HepG2 (cell line): ENCODE results near the gene TSC22D1. TPM values are rescaled to one million over a fixed set of nuclear protein-coding genes. Genes with fewer than 3 reads are reported as not detected.

ENCODE experiments used
- AGO2 ChIP-seq: fragments of 200-400 bp; formaldehyde crosslinking; optimal IDR thresholded peaks from 2 replicates; pipeline ENCODE3; 2017; ENCODE audit warnings: mild to moderate bottlenecking, low read depth, low read length, moderate library complexity
- BORCS8-MEF2B ChIP-seq: sonication (generic); formaldehyde crosslinking; IDR thresholded peaks from 2 replicates; pipeline ENCODE4 v1.8.0; 2022; ENCODE audit warnings: mild to moderate bottlenecking, missing genetic modification reagents
- CEBPB ChIP-seq: IDR thresholded peaks from 2 replicates; pipeline ENCODE4 v1.6.1; 2011; ENCODE audit warnings: low read depth, low read length, improper control_type of control experiment, borderline replicate concordance
- CEBPG ChIP-seq: IDR thresholded peaks from 2 replicates; pipeline ENCODE4 v1.6.1; 2016
- ETS1 ChIP-seq: sonication (generic); formaldehyde crosslinking; IDR thresholded peaks from 2 replicates; pipeline ENCODE4 v1.4.0; 2020; ENCODE audit warnings: missing genetic modification reagents
- HNF4G ChIP-seq, 2 experiments: sonication (generic) in 1 of 2; formaldehyde crosslinking in 1 of 2; IDR thresholded peaks; 2 replicates each; pipeline versions ENCODE4 v1.4.0 to v1.6.1; 2011 to 2020; ENCODE audit warnings: borderline replicate concordance in 2 of 2, low read depth in 2 of 2, mild to moderate bottlenecking in 2 of 2, low read length in 1 of 2, missing genetic modification reagents in 1 of 2, moderate library complexity in 1 of 2
- KDM5B ChIP-seq: sonication (generic); formaldehyde crosslinking; IDR thresholded peaks from 2 replicates; pipeline ENCODE4 v1.4.0; 2020; ENCODE audit warnings: missing genetic modification reagents, mild to moderate bottlenecking, borderline replicate concordance
- KLF9 ChIP-seq: IDR thresholded peaks from 2 replicates; pipeline ENCODE4 v1.6.1; 2016; ENCODE audit warnings: low read depth
- MAF1 ChIP-seq: sonication (generic); formaldehyde crosslinking; IDR thresholded peaks from 2 replicates; pipeline ENCODE4 v1.5.0; 2020; ENCODE audit warnings: missing genetic modification reagents, borderline replicate concordance
- MED13 ChIP-seq: sonication (generic); formaldehyde crosslinking; IDR thresholded peaks from 2 replicates; pipeline ENCODE4 v1.5.0; 2020; ENCODE audit warnings: missing genetic modification reagents
- ONECUT2 ChIP-seq: sonication (generic); formaldehyde crosslinking; IDR thresholded peaks from 2 replicates; pipeline ENCODE4 v1.4.0; 2020; ENCODE audit warnings: missing genetic modification reagents
- POGZ ChIP-seq: sonication (generic); formaldehyde crosslinking; IDR thresholded peaks from 2 replicates; pipeline ENCODE4 v1.4.0; 2020; ENCODE audit warnings: mild to moderate bottlenecking, missing genetic modification reagents
- SAFB2 ChIP-seq: sonication (generic); formaldehyde crosslinking; IDR thresholded peaks from 2 replicates; pipeline ENCODE4 v1.5.1; 2020; ENCODE audit warnings: missing genetic modification reagents, low read depth, mild to moderate bottlenecking, borderline replicate concordance
- SMAD1 ChIP-seq: sonication (generic); formaldehyde crosslinking; IDR thresholded peaks from 2 replicates; pipeline ENCODE4 v1.4.0; 2020; ENCODE audit warnings: missing genetic modification reagents, low read depth, mild to moderate bottlenecking, borderline replicate concordance
- THAP11 ChIP-seq: IDR thresholded peaks from 2 replicates; pipeline ENCODE4 v1.6.1; 2016; ENCODE audit warnings: missing biosample characterization, missing genetic modification reagents
- TOE1 ChIP-seq: sonication (generic); formaldehyde crosslinking; IDR thresholded peaks from 2 replicates; pipeline ENCODE4 v1.4.0; 2020; ENCODE audit warnings: mild to moderate bottlenecking, missing genetic modification reagents
- ZBTB46 ChIP-seq: sonication (generic); formaldehyde crosslinking; IDR thresholded peaks from 2 replicates; pipeline ENCODE4 v1.4.0; 2020; ENCODE audit warnings: mild to moderate bottlenecking, missing genetic modification reagents, borderline replicate concordance
- ZFP41 ChIP-seq: sonication (generic); formaldehyde crosslinking; IDR thresholded peaks from 2 replicates; pipeline ENCODE4 v1.4.0; 2020; ENCODE audit warnings: mild to moderate bottlenecking, missing genetic modification reagents, borderline replicate concordance
- ZFY ChIP-seq: sonication (generic); formaldehyde crosslinking; IDR thresholded peaks from 2 replicates; pipeline ENCODE4 v1.4.0; 2020; ENCODE audit warnings: missing genetic modification reagents
- ZNF276 ChIP-seq: sonication (generic); formaldehyde crosslinking; IDR thresholded peaks from 2 replicates; pipeline ENCODE4 v1.4.0; 2020; ENCODE audit warnings: mild to moderate bottlenecking, low read depth, missing genetic modification reagents
- ZNF292 ChIP-seq: sonication (generic); formaldehyde crosslinking; IDR thresholded peaks from 2 replicates; pipeline ENCODE4 v1.8.1; 2022; ENCODE audit warnings: mild to moderate bottlenecking, low read depth, missing genetic modification reagents, borderline replicate concordance
- ZNF383 ChIP-seq: sonication (generic); formaldehyde crosslinking; IDR thresholded peaks from 2 replicates; pipeline ENCODE4 v1.4.0; 2020; ENCODE audit warnings: missing genetic modification reagents, mild to moderate bottlenecking, borderline replicate concordance
- ZNF543 ChIP-seq: sonication (generic); formaldehyde crosslinking; IDR thresholded peaks from 2 replicates; pipeline ENCODE4 v1.4.0; 2020; ENCODE audit warnings: mild to moderate bottlenecking, missing genetic modification reagents
- ZNF552 ChIP-seq: sonication (generic); formaldehyde crosslinking; IDR thresholded peaks from 2 replicates; pipeline ENCODE4 v1.9.0; 2022; ENCODE audit warnings: missing genetic modification reagents, mild to moderate bottlenecking, borderline replicate concordance
- ZNF75D ChIP-seq: sonication (generic); formaldehyde crosslinking; IDR thresholded peaks from 2 replicates; pipeline ENCODE4 v1.8.1; 2023; ENCODE audit warnings: missing genetic modification reagents, mild to moderate bottlenecking, borderline replicate concordance
- polyA plus RNA-seq, 8 experiments: library from polyadenylated mRNA; depleted of rRNA in 3 of 8; stranded (reverse) in 7 of 8; unstranded in 1 of 8; fragments of >200 nt; fragmentation: Illumina TruSeq in 4 of 8; extraction: Trizol in 4 of 8; gene quantifications; 2 replicates each; pipeline versions ENCODE4 v1.2.1 to v1.2.3, GENCODE V29; 2011 to 2016; ENCODE audit warnings: low read depth in 4 of 8, missing spikeins in 1 of 8, mixed read lengths in 1 of 8; ENCODE audit not compliant: insufficient read depth in 1 of 8
- total RNA-seq, 5 experiments: library from RNA; depleted of rRNA; stranded (reverse); fragments of >200 nt; fragmentation: Illumina TruSeq; extraction: Trizol; gene quantifications; 2 replicates each; pipeline ENCODE4 v1.2.3, GENCODE V29; 2016; ENCODE audit warnings: low read depth in 1 of 5
- TF ChIP-seq, protein P1 (sequence below): sonication (generic); formaldehyde crosslinking; IDR thresholded peaks from 2 replicates; pipeline ENCODE4 v1.4.0; 2020; ENCODE audit warnings: missing genetic modification reagents, borderline replicate concordance

TSC22D1 gene
- total and polyA plus RNA-seq, 2 of the 13 experiments (the other 11 are each of a cell fraction or from before 2014, with no cell fraction given) = 18.4 to 35.7 TPM

GRCh38 chr13:44448373-44448772 is 127.8 kb downstream of the TSC22D1 start (continued):
- TF ChIP-seq ETS1 (CRISPR knock-in tag) = no peak
- TF ChIP-seq HNF4G (IDR thresholded peaks at IDR 0.05; ENCODE audit: borderline replicate concordance, low read depth, low read length) = no peak
- no peak for TF ChIP-seq HNF4G (CRISPR knock-in tag; IDR thresholded peaks at IDR 0.05; ENCODE audit: borderline replicate concordance, low read depth)
- no peak for TF ChIP-seq TOE1 (CRISPR knock-in tag)
- TF ChIP-seq AGO2 = no peak
- TF ChIP-seq, protein P1, sequence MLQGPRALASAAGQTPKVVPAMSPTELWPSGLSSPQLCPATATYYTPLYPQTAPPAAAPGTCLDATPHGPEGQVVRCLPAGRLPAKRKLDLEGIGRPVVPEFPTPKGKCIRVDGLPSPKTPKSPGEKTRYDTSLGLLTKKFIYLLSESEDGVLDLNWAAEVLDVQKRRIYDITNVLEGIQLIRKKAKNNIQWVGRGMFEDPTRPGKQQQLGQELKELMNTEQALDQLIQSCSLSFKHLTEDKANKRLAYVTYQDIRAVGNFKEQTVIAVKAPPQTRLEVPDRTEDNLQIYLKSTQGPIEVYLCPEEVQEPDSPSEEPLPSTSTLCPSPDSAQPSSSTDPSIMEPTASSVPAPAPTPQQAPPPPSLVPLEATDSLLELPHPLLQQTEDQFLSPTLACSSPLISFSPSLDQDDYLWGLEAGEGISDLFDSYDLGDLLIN = no peak
- TF ChIP-seq MAF1 = no peak
- TF ChIP-seq ZNF383 = no peak
- TF ChIP-seq CEBPG = peak; percentile 41; the same call in 1 of the 2 replicates
- no peak for TF ChIP-seq ZNF543 (CRISPR knock-in tag)
- no peak for TF ChIP-seq SAFB2 (CRISPR knock-in tag)
- TF ChIP-seq KDM5B = no peak
- no peak for TF ChIP-seq KLF9 (CRISPR knock-in tag)
- TF ChIP-seq THAP11 (CRISPR knock-in tag) = no peak
- TF ChIP-seq ZFP41 (CRISPR knock-in tag) = no peak
- TF ChIP-seq ZNF276 (CRISPR knock-in tag) = no peak
- TF ChIP-seq ONECUT2 (CRISPR knock-in tag) = 0 out of 2 replicates have a peak, but pooled peaks have one; percentile 47
- no peak for TF ChIP-seq CEBPB
- no peak for TF ChIP-seq ZNF552 (CRISPR knock-in tag)
- TF ChIP-seq ZFY = peak; percentile 26; the same call in 1 of the 2 replicates
- no peak for TF ChIP-seq POGZ
- no peak for TF ChIP-seq SMAD1 (CRISPR knock-in tag)
- peak; percentile 42; the same call in 1 of the 2 replicates for TF ChIP-seq ZNF292 (CRISPR knock-in tag)
- TF ChIP-seq ZNF75D (CRISPR knock-in tag) = no peak
- no peak for TF ChIP-seq BORCS8-MEF2B
- TF ChIP-seq ZBTB46 = no peak
- TF ChIP-seq MED13 (CRISPR knock-in tag) = no peak
